A172 (cell line): ENCODE results near the gene ZNF473. TPM values are rescaled to one million over a fixed set of nuclear protein-coding genes. Genes with fewer than 3 reads are reported as not detected.

ENCODE experiments used
- DNase-seq: peaks from one replicate; pipeline ENCODE4 v3.0.0-alpha.2; 2015; ENCODE audit warnings: low spot score
- total RNA-seq: library from RNA; depleted of rRNA; stranded (reverse); fragments of >200 nt; shearing (Covaris generic); gene quantifications from 2 replicates; pipeline ENCODE4 v1.2.3, GENCODE V29; 2014; rRNA removed

ZNF473 gene
- total RNA-seq = 17.8 and 21.0 TPM in 2 replicates

DNA sequence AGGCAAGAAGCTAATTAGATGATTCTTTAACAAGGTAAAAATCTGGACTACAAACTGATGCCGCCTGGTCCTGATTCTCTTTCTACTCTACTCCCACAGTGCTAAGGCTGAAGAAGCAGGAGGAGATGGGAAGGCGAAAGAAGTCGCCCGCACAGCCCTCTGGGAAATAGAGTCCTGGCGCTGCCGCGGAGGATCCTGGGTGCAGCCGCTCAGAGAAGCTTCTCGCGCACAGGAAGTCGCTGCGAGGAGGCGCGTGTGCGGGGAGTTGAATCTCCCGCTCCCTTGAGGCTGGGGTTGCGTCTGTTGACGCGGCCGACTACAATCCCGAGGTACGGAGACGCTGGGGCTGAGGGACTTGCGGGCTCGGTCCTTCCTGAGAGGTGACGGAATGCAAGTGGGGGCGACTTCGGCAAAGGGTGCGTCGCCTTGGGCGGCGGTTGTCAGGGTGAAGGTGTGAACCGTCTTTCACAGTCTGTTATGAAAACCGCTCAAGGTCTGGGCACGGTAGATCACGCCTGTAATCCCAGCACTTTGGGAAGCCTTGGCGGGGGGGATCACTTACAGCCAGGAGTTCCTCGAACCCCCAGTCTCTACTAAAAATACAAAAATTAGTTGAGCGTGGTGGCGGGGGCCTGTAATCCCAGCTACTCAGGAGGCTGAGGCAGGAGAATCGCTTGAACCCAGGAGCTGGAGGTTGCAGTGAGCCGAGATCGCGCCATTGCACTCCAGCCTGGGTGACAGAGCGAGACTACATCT lies at the start of gene ZNF473:
Gene ZNF473, plus strand, starts transcription at position 212 of the 756 bp plus-strand sequence. CDS start 5,078 bp downstream, outside the sequence.
- DNase-seq = peak; percentile 96

- DNase-seq = no peak
Measured at GRCh38 chr19:49976496-49976895, 49.3 kb upstream of the ZNF473 start.

DNA sequence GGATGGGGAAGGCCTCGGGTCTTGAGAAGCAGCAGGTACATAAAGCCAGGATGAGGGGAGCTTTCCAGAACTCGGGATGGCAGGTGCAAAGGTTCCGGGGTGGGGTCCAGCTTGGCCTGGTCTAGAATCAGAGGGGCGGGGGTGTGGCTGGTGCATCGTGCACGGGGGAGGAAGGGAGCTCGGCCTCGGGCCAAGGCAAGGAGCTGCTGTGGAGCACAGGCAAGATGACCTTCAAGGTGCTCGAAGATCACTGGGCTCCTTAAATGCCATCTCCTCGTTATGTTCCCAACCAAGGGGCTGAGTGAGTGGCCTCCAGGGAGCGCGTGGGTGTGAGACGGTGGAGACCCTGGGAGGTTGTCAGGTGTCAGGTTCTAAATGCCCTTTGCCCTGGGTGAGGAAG lies 48.7 kb upstream of the ZNF473 start:
- DNase-seq = no peak

DNA sequence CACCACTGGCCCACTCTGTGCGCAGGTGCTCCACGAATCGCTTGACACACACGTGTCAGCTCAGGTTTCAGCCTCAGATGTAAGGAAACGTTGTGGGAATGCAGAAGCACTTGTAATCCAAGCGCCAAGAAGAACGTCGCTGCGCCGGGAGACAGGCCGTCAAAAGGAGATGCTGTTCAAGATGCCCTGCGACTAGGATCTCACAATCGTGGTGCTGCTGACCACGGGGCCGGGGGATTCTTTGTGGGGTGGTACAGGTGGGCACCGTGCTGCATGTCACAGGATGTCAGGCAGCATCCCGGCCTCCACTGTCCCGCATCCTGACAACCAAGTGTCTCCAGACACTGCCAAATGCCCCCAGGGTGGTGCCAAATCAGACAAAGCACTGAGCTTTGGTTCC lies 47.9 kb upstream of the ZNF473 start:
- no peak for DNase-seq

GRCh38 chr19:49978324-49978723 lies 47.5 kb upstream of the ZNF473 start:
- DNase-seq = no peak

GRCh38 chr19:49981603-49982593 lies 43.9 kb upstream of the ZNF473 start:
- no peak for DNase-seq

GRCh38 chr19:49983645-49984229 lies 42.1 kb upstream of the ZNF473 start:
- DNase-seq = peak; percentile 66

DNA sequence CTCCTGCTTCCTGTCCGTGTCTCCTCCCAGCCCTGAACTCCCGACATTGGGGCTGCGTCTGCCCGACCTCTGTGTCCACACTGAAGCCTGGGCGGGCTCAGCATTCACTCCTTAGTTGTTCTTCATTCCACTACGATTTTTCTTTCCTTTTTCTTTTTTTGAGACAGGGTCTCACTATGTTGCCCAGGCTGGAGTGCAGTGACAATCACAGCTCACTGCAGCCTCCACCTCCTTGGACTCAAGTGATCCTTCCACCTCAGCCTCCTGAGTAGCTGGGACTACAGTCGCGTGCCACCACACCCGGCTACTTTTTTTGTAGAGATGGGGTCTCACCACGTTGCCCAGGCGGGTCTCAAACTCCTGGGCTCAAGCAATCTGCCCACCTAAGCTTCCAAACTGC lies 41.3 kb upstream of the ZNF473 start:
- DNase-seq = no peak

DNA sequence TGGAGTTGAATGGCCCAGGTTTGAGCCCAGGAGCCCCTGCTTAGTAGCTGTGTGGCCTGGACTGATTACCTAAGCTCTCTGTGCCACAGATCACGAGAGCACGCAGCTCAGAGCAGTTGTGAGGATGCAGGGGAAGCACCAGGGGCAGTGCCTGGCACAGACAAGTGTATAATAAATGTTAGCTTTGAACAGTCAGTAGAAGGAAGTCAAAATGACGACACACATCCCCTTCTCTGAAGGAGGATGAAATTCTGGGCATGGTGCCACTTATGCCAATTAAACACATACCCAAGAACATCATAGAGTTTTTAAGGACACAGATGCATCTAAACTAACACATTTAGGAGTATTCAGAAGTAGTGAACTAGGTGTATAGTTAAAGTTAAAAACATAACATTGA lies 39.9 kb upstream of the ZNF473 start:
- no peak for DNase-seq

- no peak for DNase-seq
Measured at GRCh38 chr19:49986354-49986753, 39.5 kb upstream of the ZNF473 start.

GRCh38 chr19:49987159-49987698 lies 38.6 kb upstream of the ZNF473 start:
- peak; percentile 94 for DNase-seq

- DNase-seq = no peak
Measured at GRCh38 chr19:49988007-49988406, 37.8 kb upstream of the ZNF473 start.

DNA sequence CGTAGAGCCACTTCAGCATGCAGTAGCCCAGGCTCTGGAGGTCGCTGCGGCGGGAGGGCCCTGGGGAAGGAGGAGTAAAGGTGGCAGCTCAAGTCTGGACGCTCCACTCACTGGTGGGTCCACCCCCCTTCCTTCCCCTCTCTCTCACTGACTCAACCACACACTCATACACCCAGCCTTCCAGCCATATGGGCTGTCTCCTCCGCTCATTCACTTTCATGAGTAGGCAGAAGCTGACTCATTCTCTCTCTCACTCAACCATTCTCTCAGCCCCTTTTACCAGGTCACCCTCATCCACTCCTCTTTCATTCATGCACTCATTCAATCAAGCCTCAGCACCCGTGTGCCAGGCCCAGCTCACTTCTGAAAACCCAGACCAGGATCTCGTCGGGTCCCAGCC lies 37.4 kb upstream of the ZNF473 start:
- DNase-seq = peak; percentile 53

GRCh38 chr19:49997709-49998108 lies 28.1 kb upstream of the ZNF473 start:
- peak; percentile 74 for DNase-seq

GRCh38 chr19:49999371-50000010 lies 26.3 kb upstream of the ZNF473 start:
- no peak for DNase-seq

GRCh38 chr19:50000038-50000840 lies 25.6 kb upstream of the ZNF473 start:
- DNase-seq = no peak

DNA sequence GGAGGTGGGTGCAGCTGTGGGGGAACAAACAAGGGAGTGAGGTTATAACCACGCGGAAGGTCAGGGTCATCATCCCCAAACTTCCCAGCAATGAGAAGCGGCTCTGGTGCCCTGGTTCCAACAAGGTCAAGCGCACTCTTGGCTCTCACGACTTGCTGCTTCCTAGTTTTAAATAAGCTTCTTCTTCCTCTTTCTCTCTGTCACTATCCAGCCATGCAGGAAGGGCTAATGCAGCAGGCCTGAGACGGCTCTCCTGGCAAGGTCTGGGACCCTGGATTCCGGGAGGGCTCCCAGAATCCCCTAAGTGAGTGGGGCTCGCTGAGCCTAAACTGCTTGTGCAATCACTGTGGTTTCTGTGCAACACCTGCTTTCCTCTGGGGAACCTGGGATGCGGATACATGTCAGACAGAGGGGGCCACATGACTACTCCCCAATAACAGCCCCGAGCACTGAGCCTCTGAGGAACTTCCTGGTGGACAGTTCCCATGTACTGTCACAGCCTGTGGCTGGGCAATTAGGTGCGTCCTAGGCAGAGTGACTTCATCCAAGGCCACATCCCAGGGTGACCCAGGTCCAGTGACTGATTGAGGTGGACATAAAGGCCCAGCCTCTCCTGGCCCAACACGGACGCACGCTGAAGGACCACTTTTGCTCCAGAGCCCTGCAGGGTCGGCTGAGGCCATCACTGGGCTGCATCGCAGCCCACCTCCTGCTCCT lies 24.8 kb upstream of the ZNF473 start:
- no peak for DNase-seq

- no peak for DNase-seq
Measured at GRCh38 chr19:50001775-50002174, 24.0 kb upstream of the ZNF473 start.

DNA sequence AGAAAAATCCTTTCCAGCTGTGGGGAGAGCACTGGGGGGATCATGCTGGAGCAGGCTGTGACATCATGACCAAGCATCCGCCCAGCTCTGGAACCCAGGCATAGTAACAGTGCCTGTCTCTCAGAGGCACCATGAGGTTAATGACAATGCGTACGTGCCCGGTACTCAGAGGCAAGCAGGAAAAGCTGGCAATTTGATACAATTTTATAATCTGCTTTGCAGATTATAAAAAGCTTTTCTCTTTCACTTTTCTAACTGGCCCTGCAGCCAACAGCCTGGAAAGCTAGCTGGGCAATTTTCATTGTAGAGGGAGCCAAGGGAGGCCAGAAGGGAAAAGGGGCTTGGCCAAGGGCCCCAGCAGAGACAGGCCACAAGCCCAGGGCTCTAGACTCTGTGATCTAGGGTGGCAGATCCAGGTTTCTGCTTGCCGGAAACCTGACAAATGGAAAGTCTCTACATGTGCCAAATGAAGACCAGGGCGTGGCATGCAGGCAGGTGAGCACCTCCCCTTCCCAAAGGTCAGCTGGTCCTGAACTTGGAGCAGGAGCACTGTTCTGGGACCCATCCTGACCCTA lies 23.3 kb upstream of the ZNF473 start:
- DNase-seq = no peak
